ENCODE results near the gene KAZN.

KAZN gene

GRCh38 chr1:15045123-15045522 is 446.6 kb downstream of the KAZN start:
- no peaks in the 10 kb centered on the region for H3K9me3 ChIP-seq (ENCODE audit: insufficient read depth, low read depth, low read length)
- no peaks in the 10 kb centered on the region for H3K4me1 ChIP-seq (ENCODE audit: insufficient read depth, low read length)
- no peaks in the 10 kb centered on the region for H3K27me3 ChIP-seq (ENCODE audit: insufficient read depth, low read length)
- no peak overlapping the region for H3K27ac ChIP-seq (ENCODE audit: low read length)
- no peaks in the 10 kb centered on the region for H3K36me3 ChIP-seq (ENCODE audit: insufficient read depth, low read depth, low read length)
- H3K9ac ChIP-seq (ENCODE audit: low read depth, low read length) = no peak overlapping the region
- H3K4me3 ChIP-seq (ENCODE audit: low read length) = no peak overlapping the region

- H3K9me3 ChIP-seq (ENCODE audit: insufficient read depth, low read depth, low read length) = no peaks in the 10 kb centered on the region
- no peak overlapping the region for H3K4me3 ChIP-seq (ENCODE audit: low read length)
- no peaks in the 10 kb centered on the region for H3K4me1 ChIP-seq (ENCODE audit: insufficient read depth, low read length)
- no peak overlapping the region for H3K27ac ChIP-seq (ENCODE audit: low read length)
- H3K9ac ChIP-seq (ENCODE audit: low read depth, low read length) = no peak overlapping the region
- no peaks in the 10 kb centered on the region for H3K36me3 ChIP-seq (ENCODE audit: insufficient read depth, low read depth, low read length)
- H3K27me3 ChIP-seq (ENCODE audit: insufficient read depth, low read length) = no peaks in the 10 kb centered on the region
These were observed 448.1 kb downstream of the KAZN start for GRCh38 chr1:15046487-15047165.

GRCh38 chr1:15047237-15047636 is 448.8 kb downstream of the KAZN start:
- Histone ChIP-seq H3K4me3 (ENCODE audit: low read length) (no peak overlapping the region), H3K9me3 (ENCODE audit: insufficient read depth, low read depth, low read length) (no peaks in the 10 kb centered on the region), H3K9ac (ENCODE audit: low read depth, low read length) (no peak overlapping the region), H3K36me3 (ENCODE audit: insufficient read depth, low read depth, low read length) (no peaks in the 10 kb centered on the region), H3K27ac (ENCODE audit: low read length) (no peak overlapping the region), H3K27me3 (ENCODE audit: insufficient read depth, low read length) (no peaks in the 10 kb centered on the region), H3K4me1 (ENCODE audit: insufficient read depth, low read length) (no peaks in the 10 kb centered on the region)

GRCh38 chr1:15048437-15048980 is 450.0 kb downstream of the KAZN start:
- Histone ChIP-seq H3K27ac (ENCODE audit: low read length) (no peak overlapping the region), H3K9ac (ENCODE audit: low read depth, low read length) (no peak overlapping the region), H3K27me3 (ENCODE audit: insufficient read depth, low read length) (no peaks in the 10 kb centered on the region), H3K4me1 (ENCODE audit: insufficient read depth, low read length) (peaks cover 7% of the 10 kb centered on the region; the same call in 1 of the 2 replicates), H3K36me3 (ENCODE audit: insufficient read depth, low read depth, low read length) (no peaks in the 10 kb centered on the region), H3K9me3 (ENCODE audit: insufficient read depth, low read depth, low read length) (no peaks in the 10 kb centered on the region), H3K4me3 (ENCODE audit: low read length) (no peak overlapping the region)

GRCh38 chr1:15049067-15049466 is 450.6 kb downstream of the KAZN start:
- Histone ChIP-seq H3K27me3 (ENCODE audit: insufficient read depth, low read length) (no peaks in the 10 kb centered on the region), H3K9ac (ENCODE audit: low read depth, low read length) (no peak overlapping the region), H3K27ac (ENCODE audit: low read length) (no peak overlapping the region), H3K36me3 (ENCODE audit: insufficient read depth, low read depth, low read length) (no peaks in the 10 kb centered on the region), H3K9me3 (ENCODE audit: insufficient read depth, low read depth, low read length) (no peaks in the 10 kb centered on the region), H3K4me3 (ENCODE audit: low read length) (no peak overlapping the region), H3K4me1 (ENCODE audit: insufficient read depth, low read length) (peaks cover 11% of the 10 kb centered on the region; the same call in 1 of the 2 replicates)

- Histone ChIP-seq H3K4me1 (ENCODE audit: insufficient read depth, low read length) (peaks cover 11% of the 10 kb centered on the region; the same call in 1 of the 2 replicates), H3K27ac (ENCODE audit: low read length) (no peak overlapping the region), H3K27me3 (ENCODE audit: insufficient read depth, low read length) (no peaks in the 10 kb centered on the region), H3K4me3 (ENCODE audit: low read length) (no peak overlapping the region), H3K9ac (ENCODE audit: low read depth, low read length) (no peak overlapping the region), H3K9me3 (ENCODE audit: insufficient read depth, low read depth, low read length) (no peaks in the 10 kb centered on the region), H3K36me3 (ENCODE audit: insufficient read depth, low read depth, low read length) (no peaks in the 10 kb centered on the region)
These were observed 453.5 kb downstream of the KAZN start for GRCh38 chr1:15051882-15052528.

GRCh38 chr1:15053153-15053552 is 454.7 kb downstream of the KAZN start:
- no peaks in the 10 kb centered on the region for H3K27me3 ChIP-seq (ENCODE audit: insufficient read depth, low read length)
- H3K9me3 ChIP-seq (ENCODE audit: insufficient read depth, low read depth, low read length) = no peaks in the 10 kb centered on the region
- H3K27ac ChIP-seq (ENCODE audit: low read length) = no peak overlapping the region
- no peaks in the 10 kb centered on the region for H3K36me3 ChIP-seq (ENCODE audit: insufficient read depth, low read depth, low read length)
- peaks cover 11% of the 10 kb centered on the region; the same call in 1 of the 2 replicates for H3K4me1 ChIP-seq (ENCODE audit: insufficient read depth, low read length)
- no peak overlapping the region for H3K4me3 ChIP-seq (ENCODE audit: low read length)
- H3K9ac ChIP-seq (ENCODE audit: low read depth, low read length) = no peak overlapping the region

- Histone ChIP-seq H3K36me3 (ENCODE audit: insufficient read depth, low read depth, low read length) (no peaks in the 10 kb centered on the region), H3K27me3 (ENCODE audit: insufficient read depth, low read length) (no peaks in the 10 kb centered on the region), H3K27ac (ENCODE audit: low read length) (no peak overlapping the region), H3K9me3 (ENCODE audit: insufficient read depth, low read depth, low read length) (no peaks in the 10 kb centered on the region), H3K9ac (ENCODE audit: low read depth, low read length) (no peak overlapping the region), H3K4me3 (ENCODE audit: low read length) (no peak overlapping the region), H3K4me1 (ENCODE audit: insufficient read depth, low read length) (peaks cover 11% of the 10 kb centered on the region; the same call in 1 of the 2 replicates)
These were observed 457.4 kb downstream of the KAZN start for GRCh38 chr1:15055736-15056415.

GRCh38 chr1:15056515-15057285 is 458.2 kb downstream of the KAZN start:
- H3K9me3 ChIP-seq (ENCODE audit: insufficient read depth, low read depth, low read length) = no peaks in the 10 kb centered on the region
- no peaks in the 10 kb centered on the region for H3K27me3 ChIP-seq (ENCODE audit: insufficient read depth, low read length)
- H3K4me1 ChIP-seq (ENCODE audit: insufficient read depth, low read length) = peaks cover 11% of the 10 kb centered on the region; the same call in 1 of the 2 replicates
- no peak overlapping the region for H3K9ac ChIP-seq (ENCODE audit: low read depth, low read length)
- H3K27ac ChIP-seq (ENCODE audit: low read length) = no peak overlapping the region
- no peak overlapping the region for H3K4me3 ChIP-seq (ENCODE audit: low read length)
- no peaks in the 10 kb centered on the region; the same call in 1 of the 2 replicates for H3K36me3 ChIP-seq (ENCODE audit: insufficient read depth, low read depth, low read length)

- H3K4me3 ChIP-seq (ENCODE audit: low read length) = no peak overlapping the region
- no peak overlapping the region for H3K27ac ChIP-seq (ENCODE audit: low read length)
- H3K27me3 ChIP-seq (ENCODE audit: insufficient read depth, low read length) = no peaks in the 10 kb centered on the region
- H3K9ac ChIP-seq (ENCODE audit: low read depth, low read length) = no peak overlapping the region
- no peaks in the 10 kb centered on the region; the same call in 1 of the 2 replicates for H3K36me3 ChIP-seq (ENCODE audit: insufficient read depth, low read depth, low read length)
- H3K9me3 ChIP-seq (ENCODE audit: insufficient read depth, low read depth, low read length) = peaks cover 3% of the 10 kb centered on the region; the same call in 1 of the 2 replicates
- H3K4me1 ChIP-seq (ENCODE audit: insufficient read depth, low read length) = peaks cover 11% of the 10 kb centered on the region; the same call in 1 of the 2 replicates
These were observed 459.3 kb downstream of the KAZN start for GRCh38 chr1:15057834-15058233.

GRCh38 chr1:15058261-15058660 is 459.8 kb downstream of the KAZN start:
- peaks cover 7% of the 10 kb centered on the region; the same call in 1 of the 2 replicates for H3K4me1 ChIP-seq (ENCODE audit: insufficient read depth, low read length)
- peaks cover 3% of the 10 kb centered on the region; the same call in 1 of the 2 replicates for H3K9me3 ChIP-seq (ENCODE audit: insufficient read depth, low read depth, low read length)
- H3K36me3 ChIP-seq (ENCODE audit: insufficient read depth, low read depth, low read length) = no peaks in the 10 kb centered on the region; the same call in 1 of the 2 replicates
- H3K4me3 ChIP-seq (ENCODE audit: low read length) = no peak overlapping the region
- H3K27me3 ChIP-seq (ENCODE audit: insufficient read depth, low read length) = no peaks in the 10 kb centered on the region
- no peak overlapping the region for H3K9ac ChIP-seq (ENCODE audit: low read depth, low read length)
- H3K27ac ChIP-seq (ENCODE audit: low read length) = no peak overlapping the region
